Central memory CD8-positive, alpha-beta T cell (primary cell): ENCODE results near the gene GIMAP2.

Source experiments
- ATAC-seq: fragments of 150-1000 bp; cut with Tn5 transposase; replicated peaks from 2 replicates; pipeline ENCODE4 v1.10.0; 2022; ENCODE audit warnings: mild to moderate bottlenecking, moderate FRiP score, moderate number of reproducible peaks; ENCODE audit not compliant: poor library complexity, severe bottlenecking; ENCODE audit errors: extremely low read depth
- DNase-seq, 2 donors: peaks; one replicate each; pipeline ENCODE4 v3.0.0; 2021; ENCODE audit warnings: low spot score in 2 of 2
- H3K27ac Mint-ChIP-seq: one replicate; pipeline ENCODE4 v1.8.0; 2022; ENCODE audit warnings: low read depth, mild to moderate bottlenecking, moderate library complexity, mixed read lengths
- H3K27me3 Mint-ChIP-seq: one replicate; pipeline ENCODE4 v1.8.0; 2022; ENCODE audit warnings: mixed read lengths
- H3K36me3 Mint-ChIP-seq: one replicate; pipeline ENCODE4 v1.8.0; 2022; ENCODE audit warnings: mild to moderate bottlenecking, moderate library complexity, mixed read lengths; ENCODE audit not compliant: insufficient read depth
- H3K4me1 Mint-ChIP-seq: one replicate; pipeline ENCODE4 v1.8.0; 2022; ENCODE audit warnings: mixed read lengths
- H3K4me3 Mint-ChIP-seq: one replicate; pipeline ENCODE4 v1.8.0; 2022; ENCODE audit warnings: mild to moderate bottlenecking, moderate library complexity, mixed read lengths
- H3K9me3 Mint-ChIP-seq: one replicate; pipeline ENCODE4 v1.8.0; 2022; ENCODE audit warnings: mixed read lengths

GIMAP2 gene

GRCh38 chr7:150738092-150738491, 52.6 kb downstream of the GIMAP2 start:
- no peaks in the 10 kb centered on the region for H3K9me3 Mint-ChIP-seq
- no peak for DNase-seq
- no peaks in the 10 kb centered on the region for H3K27me3 Mint-ChIP-seq
- peak overlapping the region; percentile 98 for H3K27ac Mint-ChIP-seq
- ATAC-seq = no peak
- peaks cover 55% of the 10 kb centered on the region for H3K36me3 Mint-ChIP-seq
- peaks cover 69% of the 10 kb centered on the region for H3K4me1 Mint-ChIP-seq
- peak overlapping the region; percentile 86 for H3K4me3 Mint-ChIP-seq

- H3K27me3 Mint-ChIP-seq = no peaks in the 10 kb centered on the region
- peak overlapping the region; percentile 98 for H3K27ac Mint-ChIP-seq
- peaks cover 69% of the 10 kb centered on the region for H3K4me1 Mint-ChIP-seq
- no peaks in the 10 kb centered on the region for H3K9me3 Mint-ChIP-seq
- peaks cover 60% of the 10 kb centered on the region for H3K36me3 Mint-ChIP-seq
- ATAC-seq (no peak), DNase-seq (no peak)
- peak overlapping the region; percentile 86 for H3K4me3 Mint-ChIP-seq
Observed at GRCh38 chr7:150738591-150739001, 53.1 kb downstream of the GIMAP2 start.

GRCh38 chr7:150739033-150739432, 53.5 kb downstream of the GIMAP2 start:
- Mint-ChIP-seq H3K36me3 (peaks cover 62% of the 10 kb centered on the region), H3K4me1 (peaks cover 69% of the 10 kb centered on the region), H3K9me3 (no peaks in the 10 kb centered on the region), H3K4me3 (peak overlapping the region; percentile 86), H3K27ac (peak overlapping the region; percentile 98), H3K27me3 (no peaks in the 10 kb centered on the region)
- ATAC-seq = no peak
- no peak for DNase-seq

GRCh38 chr7:150740053-150740452, 54.5 kb downstream of the GIMAP2 start:
- DNase-seq (no peak), ATAC-seq (no peak)
- H3K4me3 Mint-ChIP-seq = peak overlapping the region; percentile 86
- H3K9me3 Mint-ChIP-seq = no peaks in the 10 kb centered on the region
- H3K27me3 Mint-ChIP-seq = no peaks in the 10 kb centered on the region
- H3K27ac Mint-ChIP-seq = peak overlapping the region; percentile 98
- peaks cover 69% of the 10 kb centered on the region for H3K4me1 Mint-ChIP-seq
- peaks cover 71% of the 10 kb centered on the region for H3K36me3 Mint-ChIP-seq

- H3K4me1 Mint-ChIP-seq = peaks cover 79% of the 10 kb centered on the region
- DNase-seq (no peak), ATAC-seq (no peak)
- peaks cover 71% of the 10 kb centered on the region for H3K36me3 Mint-ChIP-seq
- H3K4me3 Mint-ChIP-seq = peak overlapping the region; percentile 86
- no peaks in the 10 kb centered on the region for H3K27me3 Mint-ChIP-seq
- peak overlapping the region; percentile 98 for H3K27ac Mint-ChIP-seq
- no peaks in the 10 kb centered on the region for H3K9me3 Mint-ChIP-seq
Observed at GRCh38 chr7:150742286-150742968, 56.9 kb downstream of the GIMAP2 start.
